Measurements from ENCODE around the gene ARID1A. TPM values are rescaled to one million over a fixed set of nuclear protein-coding genes. Genes with fewer than 3 reads are reported as not detected.

The ARID1A gene
- polyA plus RNA-seq, 1 donor (not counting 4 experiments of a cell fraction or from before 2014, with no cell fraction given), result 10.2 TPM

- Histone ChIP-seq H4K20me1 (ENCODE audit: control insufficient read depth, extremely low read depth, insufficient read depth, low read length) (no peaks in the 10 kb centered on the region), H3K9ac (ENCODE audit: control insufficient read depth, extremely low read depth, insufficient read depth, low read length) (peak overlapping the region; percentile 94), H3K4me1 (ENCODE audit: control insufficient read depth, extremely low read depth, insufficient read depth, low read length) (peaks cover 28% of the 10 kb centered on the region), H3K27ac (ENCODE audit: control insufficient read depth, insufficient read depth, low read length) (peak overlapping the region; percentile 95), H3K4me3 (ENCODE audit: control insufficient read depth in 2 of 3, extremely low read depth in 1 of 3, insufficient read depth in 2 of 3, low read depth in 1 of 3, low read length in 3 of 3) (no peak overlapping the region), H3K27me3 (ENCODE audit: control insufficient read depth, extremely low read depth, insufficient read depth, low read length) (no peaks in the 10 kb centered on the region), H2AFZ (ENCODE audit: control insufficient read depth, low read length) (no peak overlapping the region), H3K36me3 (ENCODE audit: control insufficient read depth in 2 of 2, extremely low read depth in 1 of 2, insufficient read depth in 2 of 2, low read length in 2 of 2) (peaks cover 5 to 7% of the 10 kb centered on the region in 2 experiments), H3K9me1 (ENCODE audit: control insufficient read depth, extremely low read depth, insufficient read depth, low read length) (no peaks in the 10 kb centered on the region), H3K4me2 (ENCODE audit: control insufficient read depth, extremely low read depth, insufficient read depth, low read depth, low read length) (peak overlapping the region; percentile 87), H3K9me3 (ENCODE audit: control insufficient read depth, low read depth, low read length) (no peaks in the 10 kb centered on the region), H3K79me2 (ENCODE audit: control insufficient read depth, insufficient read depth, low read length) (peaks cover 1% of the 10 kb centered on the region)
- no peak for TF ChIP-seq CTCF (optimal IDR thresholded peaks at IDR 0.05 in 1 of 3, IDR thresholded peaks at IDR 0.05 in 1 of 3, conservative IDR thresholded peaks at IDR 0.05 in 1 of 3; ENCODE audit: extremely low read depth in 1 of 3, insufficient read depth in 2 of 3, low read length in 3 of 3)
- TF ChIP-seq EZH2 (IDR thresholded peaks at IDR 0.05; ENCODE audit: low read length), result no peak
- dilution Hi-C loops (cut with MboI; ENCODE audit: extremely low pct_ligation_motif_present, low sequenced_read_pairs), result no loop called here
- DNase-seq (ENCODE audit: low read depth, low spot score) (no peak), FAIRE-seq (no peak)
Measured at GRCh38 chr1:26785611-26786436, 90.0 kb downstream of the ARID1A start.

- H3K4me1 ChIP-seq (ENCODE audit: control insufficient read depth, extremely low read depth, insufficient read depth, low read length), result peaks cover 28% of the 10 kb centered on the region
- H3K4me3 ChIP-seq (ENCODE audit: control insufficient read depth in 2 of 3, extremely low read depth in 1 of 3, insufficient read depth in 2 of 3, low read depth in 1 of 3, low read length in 3 of 3), result peak overlapping the region; percentile 67 to 85 (median 81)
- no peaks in the 10 kb centered on the region for H4K20me1 ChIP-seq (ENCODE audit: control insufficient read depth, extremely low read depth, insufficient read depth, low read length)
- no peaks in the 10 kb centered on the region for H3K9me3 ChIP-seq (ENCODE audit: control insufficient read depth, low read depth, low read length)
- peak overlapping the region; percentile 87 for H3K4me2 ChIP-seq (ENCODE audit: control insufficient read depth, extremely low read depth, insufficient read depth, low read depth, low read length)
- H3K27me3 ChIP-seq (ENCODE audit: control insufficient read depth, extremely low read depth, insufficient read depth, low read length), result no peaks in the 10 kb centered on the region
- peaks cover 4 to 11% of the 10 kb centered on the region in 2 experiments for H3K36me3 ChIP-seq (ENCODE audit: control insufficient read depth in 2 of 2, extremely low read depth in 1 of 2, insufficient read depth in 2 of 2, low read length in 2 of 2)
- FAIRE-seq (no peak), DNase-seq (ENCODE audit: low read depth, low spot score) (no peak)
- TF ChIP-seq EZH2 (IDR thresholded peaks at IDR 0.05; ENCODE audit: low read length) (no peak), CTCF (optimal IDR thresholded peaks at IDR 0.05 in 1 of 3, IDR thresholded peaks at IDR 0.05 in 1 of 3, conservative IDR thresholded peaks at IDR 0.05 in 1 of 3; ENCODE audit: extremely low read depth in 1 of 3, insufficient read depth in 2 of 3, low read length in 3 of 3) (no peak)
- H3K27ac ChIP-seq (ENCODE audit: control insufficient read depth, insufficient read depth, low read length), result peak overlapping the region; percentile 95
- H3K9ac ChIP-seq (ENCODE audit: control insufficient read depth, extremely low read depth, insufficient read depth, low read length), result peak overlapping the region; percentile 94
- peak overlapping the region; percentile 78 for H2AFZ ChIP-seq (ENCODE audit: control insufficient read depth, low read length)
- H3K9me1 ChIP-seq (ENCODE audit: control insufficient read depth, extremely low read depth, insufficient read depth, low read length), result no peaks in the 10 kb centered on the region
- dilution Hi-C loops (cut with MboI; ENCODE audit: extremely low pct_ligation_motif_present, low sequenced_read_pairs), result no loop called here
- H3K79me2 ChIP-seq (ENCODE audit: control insufficient read depth, insufficient read depth, low read length), result peaks cover 1% of the 10 kb centered on the region
Measured at GRCh38 chr1:26786437-26787380, 90.9 kb downstream of the ARID1A start.

Data from keratinocyte (primary cell).